A673 (cell line): ENCODE results near the gene FAM20A. TPM values are rescaled to one million over a fixed set of nuclear protein-coding genes. Genes with fewer than 3 reads are reported as not detected.

Source experiments
- BruUV-seq: library from RNA; stranded (reverse); fragments of 400-500 nt; replicated peaks from 2 replicates; lab custom pipeline; 2021; lab: Mats Ljungman, UMichigan
- CTCF ChIA-PET: fragments of 300-600 bp; sonication (Branson Sonifier 250); formaldehyde crosslinking; loops from one replicate; lab custom pipeline; 2022; ENCODE audit warnings: antibody characterized with exemption; lab: Charles Lee
- POLR2A ChIA-PET: fragments of 300-600 bp; sonication (Branson Sonifier 250); formaldehyde crosslinking; loops from one replicate; lab custom pipeline; 2022; ENCODE audit warnings: antibody characterized with exemption; ENCODE audit not compliant: low non-redundant PET; lab: Charles Lee
- DNase-seq: peaks from one replicate; pipeline ENCODE4 v3.0.0-alpha.2; 2015; ENCODE audit warnings: low spot score
- H3K27ac ChIP-seq: fragments of 200-600 bp; sonication (generic); 2 replicates; pipeline ENCODE4 v1.5.1; 2016; ENCODE audit warnings: mixed run types, low read depth, mild to moderate bottlenecking, mixed read lengths, antibody characterized with exemption, low read length; ENCODE audit not compliant: poor library complexity, severe bottlenecking
- H3K27me3 ChIP-seq: fragments of 200-600 bp; sonication (generic); replicated peaks from 2 replicates; pipeline ENCODE4 v1.6.1; 2017; ENCODE audit warnings: mixed run types, low read depth, mild to moderate bottlenecking, mixed read lengths, antibody characterized with exemption, low read length; ENCODE audit not compliant: insufficient read depth, poor library complexity
- H3K36me3 ChIP-seq: fragments of 200-600 bp; sonication (generic); 2 replicates; pipeline ENCODE4 v1.6.1; 2016; ENCODE audit warnings: mixed run types, mild to moderate bottlenecking, mixed read lengths, antibody characterized with exemption, low read length; ENCODE audit not compliant: insufficient read depth, poor library complexity, severe bottlenecking
- H3K4me1 ChIP-seq: fragments of 200-600 bp; sonication (generic); 2 replicates; pipeline ENCODE4 v1.6.1; 2017; ENCODE audit warnings: mixed run types, mild to moderate bottlenecking, mixed read lengths, antibody characterized with exemption, low read length; ENCODE audit not compliant: insufficient read depth, poor library complexity, severe bottlenecking
- H3K4me3 ChIP-seq: fragments of 200-600 bp; sonication (generic); 2 replicates; pipeline ENCODE4 v1.5.1; 2016; ENCODE audit warnings: low read depth, mixed run types, mild to moderate bottlenecking, mixed read lengths, low read length; ENCODE audit not compliant: poor library complexity, severe bottlenecking
- H3K9me3 ChIP-seq: fragments of 200-600 bp; sonication (generic); 2 replicates; pipeline ENCODE4 v1.6.1; 2016; ENCODE audit warnings: mixed run types, low read depth, mild to moderate bottlenecking, mixed read lengths, antibody characterized with exemption, low read length; ENCODE audit not compliant: poor library complexity, severe bottlenecking
- CTCF ChIP-seq: fragments of 300-800, 200-600 bp; sonication (generic); conservative IDR thresholded peaks from 2 replicates; pipeline ENCODE4 v1.5.1; 2017; ENCODE audit warnings: low read depth, mild to moderate bottlenecking, antibody characterized with exemption, low read length, moderate library complexity, mixed read lengths
- EZH2 ChIP-seq: fragments of 200-600 bp; sonication (generic); IDR thresholded peaks from 2 replicates; pipeline ENCODE4 v1.6.1; 2017; ENCODE audit warnings: borderline replicate concordance, low read depth, mild to moderate bottlenecking, mixed read lengths, antibody characterized with exemption, low read length; ENCODE audit not compliant: poor library complexity, severe bottlenecking
- intact Hi-C: fragments of 100-400 bp; cut with micrococcal nuclease; formaldehyde crosslinking; loops from one replicate; pipeline ENCODE4 v1.10.0; 2022; ENCODE audit not compliant: unreplicated experiment
- total RNA-seq: library from RNA; stranded (reverse); gene quantifications from 2 replicates; pipeline ENCODE4 v1.2.3, GENCODE V29; 2021

The FAM20A gene
- total RNA-seq, 1 experiment from 2014 or later = not detected

- DNase-seq = peak; percentile 41
- ChIA-PET CTCF (no interaction called here), POLR2A (no interaction called here)
- peaks cover 7% of the 10 kb centered on the region for H3K4me1 ChIP-seq
- BruUV-seq = no TSS peak
- no peaks in the 10 kb centered on the region for H3K9me3 ChIP-seq
- peak overlapping the region; percentile 96 for H3K27ac ChIP-seq
- TF ChIP-seq CTCF (no peak), EZH2 (no peak)
- peak overlapping the region; percentile 88 for H3K4me3 ChIP-seq
- no peaks in the 10 kb centered on the region for H3K27me3 ChIP-seq
- intact Hi-C loops = no loop called here
- H3K36me3 ChIP-seq = peaks cover 31% of the 10 kb centered on the region
These were observed 88.2 kb downstream of the FAM20A start for GRCh38 chr17:68512960-68513474.

- CTCF ChIA-PET = interaction anchor here (0.6 kb wide), 1 partner anchor 22 kb away, joined by 3 read pairs; no protein-coding TSS in a partner anchor
- no peak for TF ChIP-seq EZH2
- no peak for TF ChIP-seq CTCF
- DNase-seq = peak; percentile 95
- Histone ChIP-seq H3K36me3 (peaks cover 26% of the 10 kb centered on the region), H3K4me1 (peaks cover 7% of the 10 kb centered on the region), H3K4me3 (peak within 1 kb of the TSS; percentile 88), H3K27ac (peak within 1 kb of the TSS; percentile 96), H3K9me3 (no peaks in the 10 kb centered on the region), H3K27me3 (no peaks in the 10 kb centered on the region)
- BruUV-seq = no TSS peak
- POLR2A ChIA-PET = interaction anchor here (0.5 kb wide), 1 partner anchor 265 kb away, joined by 3 read pairs; no protein-coding TSS in a partner anchor
- intact Hi-C loops = no loop called here
These were observed 88.8 kb downstream of the FAM20A start, which contains the start of gene PRKAR1A for GRCh38 chr17:68512247-68512959. TSS of gene PRKAR1A (plus strand) at chr17:68512430. CDS start at chr17:68515400, 2,970 bp downstream.

- Histone ChIP-seq H3K4me1 (peaks cover 7% of the 10 kb centered on the region), H3K9me3 (no peaks in the 10 kb centered on the region), H3K27me3 (no peaks in the 10 kb centered on the region), H3K4me3 (peak overlapping the region; percentile 88), H3K27ac (peak overlapping the region; percentile 96), H3K36me3 (peaks cover 19% of the 10 kb centered on the region)
- CTCF ChIA-PET = no interaction called here
- BruUV-seq = no TSS peak
- DNase-seq = peak; percentile 77
- TF ChIP-seq CTCF = no peak
- TF ChIP-seq EZH2 = no peak
- intact Hi-C loops = no loop called here
- POLR2A ChIA-PET = interaction anchor here (0.5 kb wide), 1 partner anchor 264 kb away, joined by 3 read pairs; no protein-coding TSS in a partner anchor
These were observed 89.4 kb downstream of the FAM20A start for GRCh38 chr17:68511671-68512246.
